Omental fat pad (tissue), 4 donors: ENCODE measurements around the gene MOV10L1. TPM values are rescaled to one million over a fixed set of nuclear protein-coding genes. Genes with fewer than 3 reads are reported as not detected.

Source experiments
- ATAC-seq: fragments of 150-250 bp; one replicate; pipeline ENCODE4 v1.9.1; 2016; ENCODE audit warnings: mild to moderate bottlenecking, moderate library complexity; ENCODE audit not compliant: low FRiP score
- DNase-seq: peaks from one replicate; pipeline ENCODE4 v3.0.0-alpha.2; 2019; ENCODE audit warnings: low spot score
- CTCF ChIP-seq, 3 donors: fragments of 450-650 bp; IDR thresholded peaks; one replicate each; pipeline ENCODE4 v1.5.1; 2016 to 2017; ENCODE audit warnings: antibody characterized with exemption in 3 of 3, mild to moderate bottlenecking in 3 of 3, moderate library complexity in 2 of 3
- total RNA-seq, 4 donors: library from RNA; depleted of rRNA; stranded (reverse); fragments of >200 nt; gene quantifications; one replicate each; pipeline ENCODE4 v1.1.0, GENCODE V29; 2016

The MOV10L1 gene
- total RNA-seq, 4 donors from 2014 or later, result 0.36 to 2.5 (median 0.97) TPM

- no peak for ATAC-seq
- no peak for TF ChIP-seq CTCF (IDR thresholded peaks at IDR 0.05)
- no peak for DNase-seq
Observed at GRCh38 chr22:50208939-50209892, 119.4 kb downstream of the MOV10L1 start.

GRCh38 chr22:50209893-50210292, 120.1 kb downstream of the MOV10L1 start:
- DNase-seq (peak; percentile 52), ATAC-seq (no peak)
- TF ChIP-seq CTCF (IDR thresholded peaks at IDR 0.05), result peak in 1 of 3 donors; percentile 48

- peak; percentile 6 for ATAC-seq
- TF ChIP-seq CTCF (IDR thresholded peaks at IDR 0.05), result no peak
- DNase-seq, result no peak
Observed at GRCh38 chr22:50210378-50211139, 120.8 kb downstream of the MOV10L1 start.

- TF ChIP-seq CTCF (IDR thresholded peaks at IDR 0.05), result no peak
- ATAC-seq (no peak), DNase-seq (no peak)
Observed at GRCh38 chr22:50211147-50211546, 121.3 kb downstream of the MOV10L1 start.

Other genes with a start within 250 kb of the MOV10L1 start
- 10 to 100 TPM; 10.0 to 21.6 (median 11.4) TPM for gene ZBED4, start 236.2 kb upstream of the MOV10L1 start, total RNA-seq
- gene ALG12, start 171.6 kb upstream of the MOV10L1 start, total RNA-seq, result 10 to 100 TPM; 11.7 to 21.8 (median 13.0) TPM
- 10 to 100 TPM; 30.8 to 52.4 (median 39.8) TPM for gene CRELD2, start 171.4 kb upstream of the MOV10L1 start, total RNA-seq
- 100 to 1,000 TPM in 2 of 4 donors, 10 to 100 TPM in 2; 92.2 to 174 (median 114) TPM for gene PIM3, start 129.2 kb upstream of the MOV10L1 start, total RNA-seq
- not detected for gene IL17REL, start 77.2 kb upstream of the MOV10L1 start, total RNA-seq
- not detected for gene TTLL8, start 31.7 kb upstream of the MOV10L1 start, total RNA-seq
- gene MLC1, start 4.6 kb upstream of the MOV10L1 start, total RNA-seq, result under 1 TPM in 1 of 4 donors, not detected in 3; 0.44 TPM
- gene PANX2, start 80.7 kb downstream of the MOV10L1 start, total RNA-seq, result 1 to 10 TPM; 1.3 to 1.8 (median 1.6) TPM
- gene TRABD, start 95.9 kb downstream of the MOV10L1 start, total RNA-seq, result 10 to 100 TPM; 18.3 to 43.1 (median 28.4) TPM
- 10 to 100 TPM; 21.2 to 38.3 (median 31.9) TPM for gene SELENOO, start 111.0 kb downstream of the MOV10L1 start, total RNA-seq
- 10 to 100 TPM; 32.7 to 52.2 (median 33.5) TPM for gene TUBGCP6, start 155.0 kb downstream of the MOV10L1 start, total RNA-seq
- 10 to 100 TPM; 18.4 to 53.8 (median 23.6) TPM for gene HDAC10, start 161.3 kb downstream of the MOV10L1 start, total RNA-seq
- 10 to 100 TPM in 3 of 4 donors, 1 to 10 TPM in 1; 7.9 to 31.1 (median 17.8) TPM for gene MAPK12, start 171.7 kb downstream of the MOV10L1 start, total RNA-seq
- gene MAPK11, start 180.4 kb downstream of the MOV10L1 start, total RNA-seq, result 10 to 100 TPM; 12.1 to 38.9 (median 20.4) TPM
- 100 to 1,000 TPM in 3 of 4 donors, 10 to 100 TPM in 1; 91.4 to 130 (median 115) TPM for gene PLXNB2, start 217.6 kb downstream of the MOV10L1 start, total RNA-seq
- 1 to 10 TPM; 2.2 to 3.1 (median 2.7) TPM for gene DENND6B, start 237.0 kb downstream of the MOV10L1 start, total RNA-seq